CD4-positive, alpha-beta T cell treated with Interleukin-4 for 4 hours (primary cell): ENCODE measurements around the gene KCNQ1OT1.

Source experiments
- DNase-seq: peaks from one replicate; pipeline ENCODE4 v3.0.0-alpha.2; 2020

The KCNQ1OT1 gene

GRCh38 chr11:2566223-2567025 lies 133.4 kb downstream of the KCNQ1OT1 start:
- DNase-seq, result no peak

GRCh38 chr11:2565447-2566222 lies 134.2 kb downstream of the KCNQ1OT1 start:
- no peak for DNase-seq

GRCh38 chr11:2564588-2565425 lies 135.0 kb downstream of the KCNQ1OT1 start:
- no peak for DNase-seq

- DNase-seq, result no peak
These were observed 135.7 kb downstream of the KCNQ1OT1 start for GRCh38 chr11:2564008-2564530.

- no peak for DNase-seq
These were observed 136.4 kb downstream of the KCNQ1OT1 start for GRCh38 chr11:2563213-2564007.

GRCh38 chr11:2562890-2563212 lies 136.9 kb downstream of the KCNQ1OT1 start:
- no peak for DNase-seq

GRCh38 chr11:2561696-2562581 lies 137.9 kb downstream of the KCNQ1OT1 start:
- DNase-seq, result no peak

- DNase-seq, result no peak
These were observed 140.1 kb downstream of the KCNQ1OT1 start for GRCh38 chr11:2559527-2560311.

GRCh38 chr11:2558861-2559526 lies 140.8 kb downstream of the KCNQ1OT1 start:
- DNase-seq, result no peak

GRCh38 chr11:2558397-2558796 lies 141.4 kb downstream of the KCNQ1OT1 start:
- no peak for DNase-seq
